HG02938 (cell line): ENCODE data around the gene TPGS1.

Source experiments
- ATAC-seq: cut with Tn5 transposase; IDR thresholded peaks from one replicate; pipeline ENCODE4 v1.9.1; 2021; ENCODE audit warnings: mild to moderate bottlenecking, moderate library complexity; ENCODE audit not compliant: unreplicated experiment

Gene TPGS1

GRCh38 chr19:494171-495080 is 12.9 kb upstream of the TPGS1 start:
- no peak for ATAC-seq

- ATAC-seq: no peak
Observed at GRCh38 chr19:495081-495401, 12.3 kb upstream of the TPGS1 start.

- ATAC-seq: no peak
Observed at GRCh38 chr19:495402-496111, 11.7 kb upstream of the TPGS1 start.

GRCh38 chr19:496112-496665 is 11.1 kb upstream of the TPGS1 start, which contains the start of gene MADCAM1:
MADCAM1 (plus strand) TSS chr19:496486; CDS start chr19:496500, 14 bp downstream.
- ATAC-seq: no peak

- ATAC-seq: no peak
Observed at GRCh38 chr19:496986-497385, 10.3 kb upstream of the TPGS1 start.

- no peak for ATAC-seq
Observed at GRCh38 chr19:497491-497868, 9.8 kb upstream of the TPGS1 start.

GRCh38 chr19:497869-498510 is 9.3 kb upstream of the TPGS1 start:
- ATAC-seq: no peak

GRCh38 chr19:498511-498891 is 8.8 kb upstream of the TPGS1 start:
- ATAC-seq: no peak

GRCh38 chr19:498977-499623 is 8.2 kb upstream of the TPGS1 start:
- ATAC-seq: no peak

- ATAC-seq: no peak
Observed at GRCh38 chr19:501646-502045, 5.7 kb upstream of the TPGS1 start.

GRCh38 chr19:504616-505015 is 2.7 kb upstream of the TPGS1 start:
- no peak for ATAC-seq

GRCh38 chr19:506404-507285 is 652 bp upstream of the TPGS1 start:
- ATAC-seq: peak; percentile 58

- ATAC-seq: no peak
Observed at GRCh38 chr19:508204-509150, 1.2 kb downstream of the TPGS1 start.

- ATAC-seq: no peak
Observed at GRCh38 chr19:510606-511100, 3.4 kb downstream of the TPGS1 start.

- no peak for ATAC-seq
Observed at GRCh38 chr19:511101-511851, 4.0 kb downstream of the TPGS1 start.

GRCh38 chr19:512547-513365 is 5.5 kb downstream of the TPGS1 start:
- no peak for ATAC-seq
